Glutamatergic neuron (in vitro differentiated cells): ENCODE results near the gene CIB2. TPM values are rescaled to one million over a fixed set of nuclear protein-coding genes. Genes with fewer than 3 reads are reported as not detected.

Experiments
- DNase-seq: peaks from one replicate; pipeline ENCODE4 v3.0.0; 2022
- H3K27ac Mint-ChIP-seq: one replicate; pipeline ENCODE4 v1.8.0; 2020; ENCODE audit warnings: mild to moderate bottlenecking, mixed read lengths, inconsistent platforms; ENCODE audit not compliant: unreplicated experiment
- H3K27me3 Mint-ChIP-seq: one replicate; pipeline ENCODE4 v1.8.0; 2020; ENCODE audit warnings: mild to moderate bottlenecking, moderate library complexity, mixed read lengths, inconsistent platforms; ENCODE audit not compliant: unreplicated experiment
- H3K36me3 Mint-ChIP-seq: one replicate; pipeline ENCODE4 v1.8.0; 2020; ENCODE audit warnings: mild to moderate bottlenecking, mixed read lengths, inconsistent platforms; ENCODE audit not compliant: unreplicated experiment
- H3K4me1 Mint-ChIP-seq: one replicate; pipeline ENCODE4 v1.8.0; 2020; ENCODE audit warnings: mild to moderate bottlenecking, low read depth, mixed read lengths, inconsistent platforms; ENCODE audit not compliant: unreplicated experiment
- H3K4me3 Mint-ChIP-seq: one replicate; pipeline ENCODE4 v1.8.0; 2020; ENCODE audit warnings: mild to moderate bottlenecking, mixed read lengths, inconsistent platforms; ENCODE audit not compliant: unreplicated experiment
- H3K9me3 Mint-ChIP-seq: one replicate; pipeline ENCODE4 v1.8.0; 2020; ENCODE audit warnings: mild to moderate bottlenecking, moderate library complexity, mixed read lengths, inconsistent platforms; ENCODE audit not compliant: unreplicated experiment
- CTCF ChIP-seq: fragments of 200-600 bp; sonication (generic); IDR thresholded peaks from one replicate; pipeline ENCODE4 v1.5.0; 2021; ENCODE audit not compliant: partially characterized antibody, unreplicated experiment
- total RNA-seq: library from RNA; stranded (reverse); fragmentation: NEBNext Ultra II Directional; extraction: Animal tissue kit (Norgen Biotek cat#: 25700); gene quantifications from one replicate; pipeline ENCODE4 v1.2.1, GENCODE V29; 2021; ENCODE audit not compliant: unreplicated experiment

CIB2 gene
- total RNA-seq, 1 donor from 2014 or later: 131 TPM

GRCh38 chr15:78149068-78149804 is 18.0 kb upstream of the CIB2 start, which contains the start of gene IDH3A:
Gene IDH3A (plus strand): TSS chr15:78149362. CDS start chr15:78149404, 42 bp downstream.
- peak; percentile 100 for DNase-seq
- Mint-ChIP-seq H3K36me3 (no peaks in the 10 kb centered on the region), H3K27ac (peak within 1 kb of the TSS; percentile 88), H3K27me3 (peaks cover 8% of the 10 kb centered on the region), H3K4me3 (peak within 1 kb of the TSS; percentile 96), H3K4me1 (peaks cover 5% of the 10 kb centered on the region), H3K9me3 (peaks cover 7% of the 10 kb centered on the region)
- no peak for TF ChIP-seq CTCF

GRCh38 chr15:78148392-78149067 is 17.3 kb upstream of the CIB2 start:
- DNase-seq: no peak
- Mint-ChIP-seq H3K9me3 (peaks cover 7% of the 10 kb centered on the region), H3K36me3 (no peaks in the 10 kb centered on the region), H3K4me3 (peak overlapping the region; percentile 96), H3K27ac (peak overlapping the region; percentile 88), H3K4me1 (peaks cover 5% of the 10 kb centered on the region), H3K27me3 (peaks cover 8% of the 10 kb centered on the region)
- no peak for TF ChIP-seq CTCF

- TF ChIP-seq CTCF: no peak
- H3K36me3 Mint-ChIP-seq: no peaks in the 10 kb centered on the region
- peaks cover 7% of the 10 kb centered on the region for H3K9me3 Mint-ChIP-seq
- no peak overlapping the region for H3K27ac Mint-ChIP-seq
- DNase-seq: no peak
- peaks cover 8% of the 10 kb centered on the region for H3K27me3 Mint-ChIP-seq
- H3K4me1 Mint-ChIP-seq: peaks cover 5% of the 10 kb centered on the region
- H3K4me3 Mint-ChIP-seq: peak overlapping the region; percentile 70
Measured at GRCh38 chr15:78147566-78147965, 16.3 kb upstream of the CIB2 start.

- peaks cover 7% of the 10 kb centered on the region for H3K9me3 Mint-ChIP-seq
- no peak overlapping the region for H3K27ac Mint-ChIP-seq
- peaks cover 5% of the 10 kb centered on the region for H3K4me1 Mint-ChIP-seq
- H3K27me3 Mint-ChIP-seq: peaks cover 8% of the 10 kb centered on the region
- no peak for TF ChIP-seq CTCF
- no peak for DNase-seq
- no peak overlapping the region for H3K4me3 Mint-ChIP-seq
- no peaks in the 10 kb centered on the region for H3K36me3 Mint-ChIP-seq
Measured at GRCh38 chr15:78146425-78147154, 15.3 kb upstream of the CIB2 start.
